ENCODE data around the gene GPR15. TPM values are rescaled to one million over a fixed set of nuclear protein-coding genes. Genes with fewer than 3 reads are reported as not detected.

GPR15 gene
- total RNA-seq, 5 donors from 2014 or later (not counting 1 experiment from before 2014, with no cell fraction given): 5.7 to 69.9 (median 24.7) TPM

- H3K4me1 Mint-ChIP-seq: peaks cover 29 to 67% (median 60%) of the 10 kb centered on the region in 3 donors
- peaks cover 0 to 30% of the 10 kb centered on the region in 2 experiments for H3K4me1 ChIP-seq (ENCODE audit: control insufficient read depth in 1 of 2, extremely low read depth in 1 of 2, insufficient read depth in 2 of 2, low read length in 2 of 2)
- DNase-seq (no peak), ATAC-seq (replicated peaks in 1 of 4) (no peak)
- H3K27me3 ChIP-seq (replicated peaks in 1 of 2; ENCODE audit: control insufficient read depth in 2 of 2, extremely low read depth in 1 of 2, insufficient read depth in 2 of 2, low read length in 1 of 2): no peaks in the 10 kb centered on the region
- H3K9me3 ChIP-seq: no peaks in the 10 kb centered on the region
- H3K27ac Mint-ChIP-seq: peak overlapping the region; percentile 81 to 94
- no peak overlapping the region for H3K4me3 ChIP-seq (ENCODE audit: control insufficient read depth in 1 of 2, extremely low read depth in 1 of 2, low read length in 1 of 2)
- peak overlapping the region; percentile 50 for H3K27ac ChIP-seq (ENCODE audit: low read length)
- H3K27me3 Mint-ChIP-seq: no peaks in the 10 kb centered on the region
- ChIA-PET POLR2A (no interaction called here), CTCF (interaction anchor here in 1 of 2 donors (1.1 kb wide), 1 partner anchor 26 kb away, joined by 3 read pairs; no protein-coding TSS in a partner anchor)
- WGBS (ENCODE audit: insufficient coverage): 100% methylated on average over 1 of the region's 4 CpGs
- no peaks in the 10 kb centered on the region for H3K9me3 Mint-ChIP-seq
- H3K36me3 Mint-ChIP-seq: peaks cover 8% of the 10 kb centered on the region
- peak overlapping the region in 1 of 3 donors; percentile 35 for H3K4me3 Mint-ChIP-seq
- H3K36me3 ChIP-seq (ENCODE audit: control insufficient read depth in 2 of 2, extremely low read depth in 1 of 2, insufficient read depth in 1 of 2, low read length in 1 of 2): no peaks in the 10 kb centered on the region
These were observed 20.6 kb downstream of the GPR15 start for GRCh38 chr3:98552232-98553020.

DNA sequence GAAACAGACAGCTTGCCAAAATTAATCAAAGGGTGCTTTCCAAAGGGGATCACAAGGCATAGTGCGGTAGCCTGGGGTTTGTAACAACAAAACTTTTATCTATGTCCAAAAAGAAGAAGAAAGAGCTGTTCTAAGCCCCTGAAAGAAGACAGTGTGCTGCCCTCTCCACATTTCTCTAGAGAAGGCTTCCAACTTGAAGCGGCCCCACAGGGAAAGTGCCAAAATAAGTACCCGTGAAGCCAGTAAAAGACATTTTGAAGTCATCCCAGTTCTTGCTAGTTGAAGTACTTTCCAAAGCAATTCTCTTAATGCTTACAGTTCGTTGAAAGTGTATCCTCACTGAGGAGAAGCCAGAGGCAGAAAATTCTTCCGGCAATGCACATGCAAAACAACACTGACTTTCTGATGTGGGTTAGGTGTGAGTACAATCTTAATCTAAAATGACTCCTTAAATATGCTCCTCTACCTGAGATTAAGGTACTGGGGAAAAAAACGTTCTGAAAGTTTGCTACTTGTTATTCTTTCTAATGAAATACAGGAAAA, 21.3 kb downstream of the GPR15 start:
- H3K27me3 Mint-ChIP-seq: no peaks in the 10 kb centered on the region
- 71% methylated on average over 2 of the region's 6 CpGs for WGBS (ENCODE audit: insufficient coverage)
- Histone ChIP-seq H3K27ac (ENCODE audit: low read length) (peak overlapping the region; percentile 50), H3K36me3 (ENCODE audit: control insufficient read depth in 2 of 2, extremely low read depth in 1 of 2, insufficient read depth in 1 of 2, low read length in 1 of 2) (no peaks in the 10 kb centered on the region), H3K9me3 (no peaks in the 10 kb centered on the region), H3K4me3 (ENCODE audit: control insufficient read depth in 1 of 2, extremely low read depth in 1 of 2, low read length in 1 of 2) (no peak overlapping the region), H3K4me1 (ENCODE audit: control insufficient read depth in 1 of 2, extremely low read depth in 1 of 2, insufficient read depth in 2 of 2, low read length in 2 of 2) (peaks cover 0 to 33% of the 10 kb centered on the region in 2 experiments), H3K27me3 (replicated peaks in 1 of 2; ENCODE audit: control insufficient read depth in 2 of 2, extremely low read depth in 1 of 2, insufficient read depth in 2 of 2, low read length in 1 of 2) (no peaks in the 10 kb centered on the region)
- no peaks in the 10 kb centered on the region for H3K9me3 Mint-ChIP-seq
- H3K4me1 Mint-ChIP-seq: peaks cover 34 to 73% (median 65%) of the 10 kb centered on the region in 3 donors
- DNase-seq (peak in 1 of 35 experiments; percentile 44), ATAC-seq (replicated peaks in 1 of 4) (peak in 1 of 4 experiments; percentile 40)
- H3K36me3 Mint-ChIP-seq: peaks cover 8% of the 10 kb centered on the region
- ChIA-PET POLR2A (no interaction called here), CTCF (interaction anchor here in 1 of 2 donors (1.0 kb wide), 1 partner anchor 12 kb away, joined by 7 read pairs; no protein-coding TSS in a partner anchor)
- H3K4me3 Mint-ChIP-seq: peak overlapping the region in 2 of 3 donors; percentile 14 to 35
- H3K27ac Mint-ChIP-seq: peak overlapping the region; percentile 81 to 94

GRCh38 chr3:98553753-98554152, 22.0 kb downstream of the GPR15 start:
- Mint-ChIP-seq H3K4me3 (peak overlapping the region in 2 of 3 donors; percentile 35 to 67), H3K9me3 (no peaks in the 10 kb centered on the region), H3K27me3 (no peaks in the 10 kb centered on the region), H3K27ac (peak overlapping the region; percentile 83 to 94), H3K4me1 (peaks cover 37 to 79% (median 72%) of the 10 kb centered on the region in 3 donors), H3K36me3 (peaks cover 8% of the 10 kb centered on the region)
- H3K4me3 ChIP-seq (ENCODE audit: control insufficient read depth in 1 of 2, extremely low read depth in 1 of 2, low read length in 1 of 2): no peak overlapping the region
- ChIA-PET CTCF (interaction anchor here (0.5 to 1.0 kb wide), 2 partner anchors 10 to 11 kb away, joined by 4 to 7 read pairs; no protein-coding TSS in a partner anchor), POLR2A (interaction anchor here in 1 of 2 donors (0.6 to 0.7 kb wide), 2 partner anchors 10 to 12 kb away, joined by 3 to 6 read pairs; no protein-coding TSS in a partner anchor)
- H3K36me3 ChIP-seq (ENCODE audit: control insufficient read depth in 2 of 2, extremely low read depth in 1 of 2, insufficient read depth in 1 of 2, low read length in 1 of 2): no peaks in the 10 kb centered on the region
- no peaks in the 10 kb centered on the region for H3K9me3 ChIP-seq
- ATAC-seq (replicated peaks in 1 of 4) (no peak), DNase-seq (no peak)
- H3K4me1 ChIP-seq (ENCODE audit: control insufficient read depth in 1 of 2, extremely low read depth in 1 of 2, insufficient read depth in 2 of 2, low read length in 2 of 2): peaks cover 0 to 35% of the 10 kb centered on the region in 2 experiments
- H3K27me3 ChIP-seq (replicated peaks in 1 of 2; ENCODE audit: control insufficient read depth in 2 of 2, extremely low read depth in 1 of 2, insufficient read depth in 2 of 2, low read length in 1 of 2): no peaks in the 10 kb centered on the region
- WGBS (ENCODE audit: insufficient coverage): no CpG with 5 or more reads among the region's 2 CpGs
- H3K27ac ChIP-seq (ENCODE audit: low read length): peak overlapping the region; percentile 50

DNA sequence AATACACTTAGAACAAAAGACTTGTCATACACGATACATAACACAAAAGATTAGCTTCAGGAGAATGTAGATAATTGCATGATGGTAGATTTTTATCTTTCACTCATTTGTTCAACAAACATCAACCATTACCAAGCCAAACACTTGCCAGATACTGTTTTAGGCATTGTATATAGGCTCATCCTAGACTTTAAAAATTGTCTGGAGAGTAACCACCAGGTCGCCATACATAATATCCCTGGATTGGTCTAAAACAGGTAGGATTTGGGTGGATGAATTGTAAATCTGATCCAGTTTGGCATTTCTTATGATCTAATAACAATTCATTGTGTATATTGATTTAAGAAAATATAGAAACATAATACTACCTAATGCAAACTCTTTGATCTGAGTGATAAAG, 22.8 kb downstream of the GPR15 start:
- Histone ChIP-seq H3K4me3 (ENCODE audit: control insufficient read depth in 1 of 2, extremely low read depth in 1 of 2, low read length in 1 of 2) (no peak overlapping the region), H3K4me1 (ENCODE audit: control insufficient read depth in 1 of 2, extremely low read depth in 1 of 2, insufficient read depth in 2 of 2, low read length in 2 of 2) (peaks cover 0 to 35% of the 10 kb centered on the region in 2 experiments), H3K36me3 (ENCODE audit: control insufficient read depth in 2 of 2, extremely low read depth in 1 of 2, insufficient read depth in 1 of 2, low read length in 1 of 2) (no peaks in the 10 kb centered on the region), H3K27ac (ENCODE audit: low read length) (peak overlapping the region; percentile 67), H3K27me3 (replicated peaks in 1 of 2; ENCODE audit: control insufficient read depth in 2 of 2, extremely low read depth in 1 of 2, insufficient read depth in 2 of 2, low read length in 1 of 2) (no peaks in the 10 kb centered on the region), H3K9me3 (no peaks in the 10 kb centered on the region)
- ChIA-PET CTCF (no interaction called here), POLR2A (no interaction called here)
- peaks cover 37 to 84% (median 78%) of the 10 kb centered on the region in 3 donors for H3K4me1 Mint-ChIP-seq
- H3K9me3 Mint-ChIP-seq: no peaks in the 10 kb centered on the region
- H3K36me3 Mint-ChIP-seq: peaks cover 8% of the 10 kb centered on the region
- DNase-seq (no peak), ATAC-seq (replicated peaks in 1 of 4) (no peak)
- H3K4me3 Mint-ChIP-seq: peak overlapping the region in 2 of 3 donors; percentile 59 to 79
- no CpG with 5 or more reads among the region's 2 CpGs for WGBS (ENCODE audit: insufficient coverage)
- peak overlapping the region; percentile 92 to 95 for H3K27ac Mint-ChIP-seq
- no peaks in the 10 kb centered on the region for H3K27me3 Mint-ChIP-seq

- H3K27me3 Mint-ChIP-seq: no peaks in the 10 kb centered on the region
- H3K4me3 ChIP-seq (ENCODE audit: control insufficient read depth in 1 of 2, extremely low read depth in 1 of 2, low read length in 1 of 2): no peak overlapping the region
- H3K36me3 Mint-ChIP-seq: peaks cover 8% of the 10 kb centered on the region
- peak overlapping the region; percentile 92 to 95 for H3K27ac Mint-ChIP-seq
- WGBS (ENCODE audit: insufficient coverage): 78% methylated on average over 2 of the region's 4 CpGs
- no peaks in the 10 kb centered on the region for H3K36me3 ChIP-seq (ENCODE audit: control insufficient read depth in 2 of 2, extremely low read depth in 1 of 2, insufficient read depth in 1 of 2, low read length in 1 of 2)
- POLR2A ChIA-PET: no interaction called here
- peaks cover 37 to 79% (median 78%) of the 10 kb centered on the region in 3 donors for H3K4me1 Mint-ChIP-seq
- H3K4me1 ChIP-seq (ENCODE audit: control insufficient read depth in 1 of 2, extremely low read depth in 1 of 2, insufficient read depth in 2 of 2, low read length in 2 of 2): peaks cover 0 to 35% of the 10 kb centered on the region in 2 experiments
- ATAC-seq (replicated peaks in 1 of 4) (no peak), DNase-seq (no peak)
- CTCF ChIA-PET: interaction anchor here (0.7 to 1.0 kb wide), 5 partner anchors 8 to 423 kb away, joined by 3 to 5 read pairs (median 4); no protein-coding TSS in a partner anchor
- peak overlapping the region; percentile 56 to 79 (median 59) for H3K4me3 Mint-ChIP-seq
- no peaks in the 10 kb centered on the region for H3K9me3 ChIP-seq
- peak overlapping the region; percentile 67 for H3K27ac ChIP-seq (ENCODE audit: low read length)
- no peaks in the 10 kb centered on the region for H3K27me3 ChIP-seq (replicated peaks in 1 of 2; ENCODE audit: control insufficient read depth in 2 of 2, extremely low read depth in 1 of 2, insufficient read depth in 2 of 2, low read length in 1 of 2)
- no peaks in the 10 kb centered on the region for H3K9me3 Mint-ChIP-seq
These were observed 23.2 kb downstream of the GPR15 start for GRCh38 chr3:98555025-98555379.
